HL-60 (cell line): ENCODE results near the gene HAGHL.

Experiments used
- CTCF ChIP-seq: IDR thresholded peaks from one replicate; pipeline ENCODE4 v1.5.1; 2011; ENCODE audit warnings: low read length, control low read depth, inconsistent platforms; ENCODE audit not compliant: insufficient read depth
- GABPA ChIP-seq: IDR thresholded peaks from 2 replicates; pipeline ENCODE4 v1.6.1; 2012; ENCODE audit warnings: low read depth
- POLR2AphosphoS5 ChIP-seq: IDR thresholded peaks from 2 replicates; pipeline ENCODE4 v1.6.1; 2012; ENCODE audit warnings: low read depth
- REST ChIP-seq: IDR thresholded peaks from 2 replicates; pipeline ENCODE4 v1.6.1; 2012; ENCODE audit warnings: low read depth; ENCODE audit not compliant: insufficient replicate concordance

- TF ChIP-seq CTCF (no peak), REST (no peak), POLR2AphosphoS5 (no peak), GABPA (no peak)
These were observed 52.1 kb downstream of the HAGHL start for GRCh38 chr16:778909-779527.
